OCI-LY1 (cell line): Measurements from ENCODE around the gene UTS2R.

Experiments
- CTCF ChIP-seq: fragments of 200-600 bp; sonication (generic), shearing (Covaris generic); IDR thresholded peaks from 2 replicates; pipeline ENCODE4 v1.5.1; 2017; ENCODE audit warnings: mild to moderate bottlenecking, antibody characterized with exemption, low read length, moderate library complexity, mixed read lengths
- EZH2 ChIP-seq: fragments of 200-600 bp; sonication (generic), shearing (Covaris generic); IDR thresholded peaks from 2 replicates; pipeline ENCODE4 v1.8.0; 2017; ENCODE audit warnings: borderline replicate concordance, mixed run types, mild to moderate bottlenecking, antibody characterized with exemption, low read length, moderate library complexity, mixed read lengths

DNA sequence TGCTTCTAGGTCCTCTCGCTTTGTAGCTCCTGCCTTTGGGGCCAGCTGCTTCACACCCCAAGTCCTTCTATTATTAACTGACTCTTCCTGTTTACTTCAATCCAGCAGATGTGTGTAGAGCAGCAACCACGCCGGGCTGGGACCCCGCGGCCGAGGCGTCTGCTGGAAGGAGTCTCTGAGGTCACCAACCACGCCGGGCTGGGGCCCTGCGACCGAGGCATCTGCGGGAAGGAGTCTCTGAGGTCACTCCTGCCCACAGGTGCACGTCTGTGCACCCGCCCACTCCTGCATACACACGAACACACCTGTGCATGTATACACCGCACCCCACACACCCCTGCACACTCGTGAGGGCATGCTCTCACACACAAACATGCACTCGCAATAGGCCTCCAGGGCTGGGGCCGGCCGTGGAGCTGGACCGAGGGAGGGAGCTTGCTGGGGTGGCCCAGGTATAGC lies 20.3 kb upstream of the UTS2R start:
- TF ChIP-seq EZH2 = no peak
- no peak for TF ChIP-seq CTCF
